GM18873 (cell line): ENCODE data around the gene ACTR10.

Experiments used
- ATAC-seq: cut with Tn5 transposase; IDR thresholded peaks from one replicate; pipeline ENCODE4 v1.9.1; 2021; ENCODE audit warnings: mild to moderate bottlenecking, moderate library complexity, moderate number of reproducible peaks; ENCODE audit not compliant: unreplicated experiment, low FRiP score

ACTR10 gene

GRCh38 chr14:58278177-58278576, 78.2 kb downstream of the ACTR10 start:
- ATAC-seq = no peak

DNA sequence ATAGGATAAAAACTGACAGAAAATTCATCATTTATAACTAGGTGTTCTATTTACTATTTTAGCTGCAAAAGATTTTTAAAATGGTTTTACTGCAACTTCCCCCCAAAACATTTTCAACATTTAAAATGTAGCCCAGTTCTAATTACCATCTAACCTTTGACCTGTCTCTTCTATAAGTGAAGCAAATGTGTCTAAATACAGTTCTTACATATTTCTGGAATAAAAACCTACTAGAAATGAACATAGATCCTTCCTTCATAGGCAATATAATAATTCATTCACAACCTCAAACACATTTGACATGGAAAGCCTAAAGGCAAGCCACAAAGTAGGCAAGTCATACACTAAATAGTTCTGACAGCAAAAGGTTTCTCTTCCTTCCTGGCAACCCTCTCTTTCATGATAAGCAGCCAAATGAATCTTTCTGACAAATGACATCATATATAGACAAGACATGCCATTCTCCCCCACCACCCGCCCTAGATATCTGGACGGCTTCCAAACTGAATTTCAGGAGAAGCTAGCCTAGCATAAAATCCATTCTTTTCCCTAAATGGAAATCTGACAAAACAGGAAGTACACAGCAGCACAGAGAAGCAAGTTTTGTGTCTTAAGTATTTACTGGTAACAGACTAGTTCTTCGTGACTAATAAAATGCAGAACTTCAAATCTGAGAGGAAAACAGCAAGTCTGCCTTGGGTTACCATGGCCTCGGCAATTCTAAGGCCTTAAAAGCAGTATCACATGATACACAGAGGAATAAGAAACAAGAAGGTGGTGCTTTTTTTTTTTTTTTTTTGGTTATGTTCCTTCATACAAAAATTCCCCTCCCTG, 81.2 kb downstream of the ACTR10 start:
- ATAC-seq = no peak

- ATAC-seq = no peak
Measured at GRCh38 chr14:58281969-58282368, 82.0 kb downstream of the ACTR10 start.

GRCh38 chr14:58282925-58283593, 83.1 kb downstream of the ACTR10 start:
- no peak for ATAC-seq

DNA sequence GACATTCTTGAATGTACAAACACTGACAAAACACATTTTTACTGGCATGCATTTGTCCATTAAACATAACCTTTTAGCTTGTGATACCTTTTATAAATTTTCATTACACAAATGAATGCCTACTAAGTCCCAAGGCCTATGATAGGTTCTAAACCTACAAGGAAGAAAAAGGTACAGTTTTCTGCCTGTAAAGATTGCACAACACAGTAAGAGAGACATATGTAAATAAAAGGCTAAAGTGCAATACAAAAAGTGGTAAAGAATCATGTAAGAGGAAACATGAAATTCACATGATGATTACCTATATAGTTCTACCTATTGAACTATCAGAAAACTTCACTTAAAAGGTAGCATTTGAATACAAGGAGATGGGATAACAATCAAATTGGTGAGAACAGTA, 83.8 kb downstream of the ACTR10 start:
- ATAC-seq = no peak

DNA sequence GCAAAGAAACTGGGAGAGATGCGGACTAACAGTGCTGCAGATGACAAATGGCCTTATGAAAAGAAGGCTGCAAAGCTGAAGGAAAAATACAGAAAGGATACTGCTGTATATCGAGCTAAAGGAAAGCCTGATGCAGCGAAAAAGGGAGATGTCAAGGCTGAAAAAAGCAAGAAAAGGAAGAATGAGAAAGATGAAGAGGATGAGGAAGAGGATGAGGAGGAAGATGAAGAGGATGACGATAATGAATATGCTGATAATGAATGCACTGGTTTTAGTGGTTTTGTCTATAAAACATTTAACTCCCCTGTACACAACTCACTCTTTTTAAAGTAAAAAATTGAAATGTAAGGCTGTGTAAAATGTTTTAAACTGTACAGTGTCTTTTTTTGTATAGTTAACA, 85.2 kb downstream of the ACTR10 start:
- no peak for ATAC-seq
